T-helper 2 cell treated with Interferon-gamma antibody and Interleukin-4, amounts not matched to agents 100 ng/mL and 5 ng/mL, for 36 hours (primary cell): Measurements from ENCODE around the gene ZC3H6. TPM values are rescaled to one million over a fixed set of nuclear protein-coding genes. Genes with fewer than 3 reads are reported as not detected.
"Not testable (repeated sequence)": the region's sequence is repeated elsewhere in the genome, so short reads cannot be mapped to it uniquely, and the experiment has no call there.

Experiments
- intact Hi-C: fragments of 100-400 bp; cut with micrococcal nuclease; formaldehyde crosslinking; loops from one replicate; pipeline ENCODE4 v1.15.1; 2023
- total RNA-seq: library from RNA; stranded (reverse); gene quantifications from 2 replicates; pipeline ENCODE4 v1.2.3, GENCODE V29; 2022

The ZC3H6 gene
- total RNA-seq, 1 donor from 2014 or later: 8.6 TPM

- intact Hi-C loops: no loop called here
Measured at GRCh38 chr2:112322919-112323318, 47.5 kb downstream of the ZC3H6 start.

GRCh38 chr2:112332123-112332696 is 56.8 kb downstream of the ZC3H6 start:
- intact Hi-C loops: no loop called here

DNA sequence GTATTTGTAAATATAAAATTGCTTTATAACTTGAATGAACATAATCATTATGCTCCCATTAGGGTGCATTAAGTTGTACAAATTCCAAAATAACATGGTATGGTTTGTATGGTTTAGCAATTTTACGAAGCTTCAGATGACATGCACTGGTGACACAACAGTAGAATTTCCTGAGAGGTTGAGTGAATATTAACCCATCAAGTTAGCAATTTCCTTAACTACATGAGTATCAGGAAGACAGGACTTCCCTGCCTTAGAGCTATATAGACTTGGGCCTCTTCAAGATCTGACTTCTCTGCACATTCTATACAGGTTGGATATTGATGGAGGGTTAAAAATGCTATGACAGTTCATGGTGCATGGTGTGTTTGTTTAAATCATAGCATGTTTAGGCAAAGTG is 60.2 kb downstream of the ZC3H6 start:
- intact Hi-C loops: no loop called here

DNA sequence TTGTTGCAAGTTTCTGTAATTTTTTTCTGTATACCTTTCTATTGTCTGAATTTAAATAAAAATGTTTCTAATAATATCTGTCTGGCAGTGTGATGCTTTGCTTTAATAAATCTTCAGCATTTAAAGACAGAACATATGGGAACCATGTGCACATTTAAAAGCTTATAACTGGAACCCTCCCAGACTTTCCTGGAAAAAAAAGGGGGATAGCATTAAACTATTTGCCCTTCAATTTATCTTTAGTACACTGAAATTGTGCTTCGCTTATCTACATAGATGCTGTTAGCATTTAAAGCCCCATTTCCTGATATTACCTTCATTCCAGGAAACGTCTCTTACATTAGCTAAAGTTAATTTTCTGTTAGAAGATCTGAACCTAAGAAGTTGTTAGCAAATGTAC is 64.6 kb downstream of the ZC3H6 start:
- intact Hi-C loops: no loop called here

DNA sequence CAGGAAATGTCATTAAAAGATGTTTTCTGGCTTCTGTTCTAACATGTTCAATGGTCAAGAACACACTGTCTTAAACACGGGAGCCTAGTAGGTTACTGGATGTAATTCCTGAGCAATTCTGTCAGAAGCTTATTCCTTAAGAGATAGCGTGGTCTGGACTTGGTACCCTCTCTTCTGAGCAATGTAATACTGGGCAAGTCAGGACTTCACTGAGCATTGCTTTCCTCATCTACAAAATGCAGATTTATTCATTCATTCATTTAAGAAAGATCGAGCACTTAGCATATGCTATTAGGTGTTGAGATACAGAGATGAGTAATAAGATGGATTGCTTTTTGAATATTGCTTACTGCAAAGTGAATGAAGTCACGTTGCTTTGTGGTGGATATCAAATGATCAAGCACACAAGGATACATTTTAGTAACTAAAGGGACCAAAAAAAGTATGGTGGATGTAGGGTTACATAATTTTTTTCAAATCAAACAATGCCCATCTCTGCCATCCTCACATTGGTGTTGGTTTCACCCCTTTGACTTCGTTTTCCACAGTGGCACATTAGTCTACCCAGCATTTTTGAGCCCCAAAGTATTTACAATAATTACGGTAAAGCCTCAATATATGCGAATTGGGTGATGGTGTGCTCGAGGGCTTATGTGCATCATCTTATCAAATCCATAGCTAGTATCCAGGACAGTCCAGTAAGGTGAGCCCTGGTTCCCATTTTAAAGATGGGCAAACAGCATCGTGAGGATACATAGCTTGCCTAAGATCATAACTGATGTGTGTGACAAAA is 65.3 kb downstream of the ZC3H6 start:
- intact Hi-C loops: no loop called here

DNA sequence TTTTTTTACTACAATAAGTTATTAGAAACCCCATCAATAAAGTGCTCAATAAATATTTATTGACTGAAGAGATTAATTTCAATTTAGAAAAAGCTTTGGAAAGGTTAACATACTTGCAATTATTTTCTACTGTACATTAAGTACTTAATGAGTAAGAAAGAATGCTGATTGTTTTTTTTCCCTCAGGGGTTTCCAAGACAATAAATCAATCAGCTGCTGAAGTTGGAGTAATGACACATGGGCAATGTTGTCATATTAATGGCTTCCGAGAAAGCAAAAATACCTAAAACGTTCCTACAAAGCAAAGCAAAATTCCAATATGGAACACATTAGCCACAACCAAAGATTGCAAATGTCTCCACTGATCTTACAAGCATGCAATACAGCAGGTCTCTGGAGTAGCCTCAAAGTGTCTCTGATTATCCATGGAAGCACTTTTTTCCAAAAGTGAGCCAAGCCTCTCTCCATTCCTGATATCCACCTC is 66.7 kb downstream of the ZC3H6 start:
- intact Hi-C loops: no loop called here

- intact Hi-C loops: no loop called here
Measured at GRCh38 chr2:112343827-112344585, 68.6 kb downstream of the ZC3H6 start.

DNA sequence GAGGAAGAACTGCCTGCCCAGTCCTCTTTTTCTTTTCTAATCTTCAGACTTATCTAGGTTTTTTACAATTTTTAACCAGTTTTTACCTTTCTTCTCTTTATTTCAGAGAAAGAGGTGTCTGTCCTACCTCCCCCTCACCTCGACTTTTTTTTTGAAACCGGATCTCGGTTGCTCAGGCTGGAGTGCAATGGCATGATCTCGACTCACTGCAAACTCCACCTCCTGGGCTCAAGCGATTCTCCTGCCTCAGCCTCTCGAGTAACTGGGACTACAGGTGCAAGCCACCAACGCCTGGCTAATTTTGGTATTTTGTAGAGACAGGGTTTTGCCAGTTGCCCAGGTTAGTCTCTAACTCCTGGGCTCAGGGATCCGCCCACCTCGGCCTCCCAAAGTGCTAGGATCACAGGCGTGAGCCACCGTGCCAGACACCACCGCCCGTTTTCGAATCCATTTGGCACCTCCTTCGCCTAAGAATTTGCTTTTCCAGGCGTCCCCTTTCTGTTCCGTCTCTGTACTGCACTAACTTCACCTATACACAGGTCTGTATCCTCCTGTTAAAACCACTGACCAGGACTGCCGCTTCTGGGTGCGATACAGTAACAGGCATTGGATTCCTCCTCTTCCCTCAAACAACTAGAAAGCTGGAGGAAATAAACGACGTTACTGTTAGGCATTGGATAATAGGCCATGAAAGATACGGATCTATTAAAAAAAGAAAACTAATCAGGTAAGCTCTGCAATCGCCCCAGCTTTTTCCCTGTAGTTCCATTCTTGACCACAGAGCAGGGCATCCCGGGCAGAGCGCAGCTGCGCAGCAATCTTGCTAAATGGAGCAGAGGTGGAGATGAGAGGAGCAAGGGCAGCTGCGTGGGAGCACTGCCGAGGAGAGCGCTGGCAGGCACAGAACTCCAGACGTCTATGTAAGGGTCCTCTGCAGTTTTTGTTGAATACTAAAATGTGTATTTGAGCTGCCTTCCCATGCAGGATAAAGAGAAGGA is 69.9 kb downstream of the ZC3H6 start:
- intact Hi-C loops: no loop called here

DNA sequence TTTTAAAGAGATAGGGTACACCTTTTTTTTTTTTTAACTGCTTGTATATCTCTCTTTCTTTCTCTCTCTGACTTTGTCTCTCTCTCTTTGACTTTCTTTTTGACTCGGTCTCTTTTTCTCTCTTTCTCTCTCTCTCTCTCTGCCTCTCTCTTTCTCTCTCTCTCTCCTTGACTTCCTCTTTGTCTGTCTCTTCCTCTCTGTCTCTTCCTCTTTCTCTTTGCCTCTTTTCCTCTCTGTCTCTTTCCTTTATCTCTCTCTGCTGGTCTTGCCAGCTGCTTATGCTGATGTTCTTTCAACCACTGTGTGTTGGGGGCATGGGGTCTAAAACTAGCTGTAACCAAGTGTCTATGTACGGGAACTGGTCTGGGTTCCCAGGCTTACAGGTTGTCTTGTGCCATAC is 76.9 kb downstream of the ZC3H6 start:
- intact Hi-C loops: not testable (repeated sequence)

DNA sequence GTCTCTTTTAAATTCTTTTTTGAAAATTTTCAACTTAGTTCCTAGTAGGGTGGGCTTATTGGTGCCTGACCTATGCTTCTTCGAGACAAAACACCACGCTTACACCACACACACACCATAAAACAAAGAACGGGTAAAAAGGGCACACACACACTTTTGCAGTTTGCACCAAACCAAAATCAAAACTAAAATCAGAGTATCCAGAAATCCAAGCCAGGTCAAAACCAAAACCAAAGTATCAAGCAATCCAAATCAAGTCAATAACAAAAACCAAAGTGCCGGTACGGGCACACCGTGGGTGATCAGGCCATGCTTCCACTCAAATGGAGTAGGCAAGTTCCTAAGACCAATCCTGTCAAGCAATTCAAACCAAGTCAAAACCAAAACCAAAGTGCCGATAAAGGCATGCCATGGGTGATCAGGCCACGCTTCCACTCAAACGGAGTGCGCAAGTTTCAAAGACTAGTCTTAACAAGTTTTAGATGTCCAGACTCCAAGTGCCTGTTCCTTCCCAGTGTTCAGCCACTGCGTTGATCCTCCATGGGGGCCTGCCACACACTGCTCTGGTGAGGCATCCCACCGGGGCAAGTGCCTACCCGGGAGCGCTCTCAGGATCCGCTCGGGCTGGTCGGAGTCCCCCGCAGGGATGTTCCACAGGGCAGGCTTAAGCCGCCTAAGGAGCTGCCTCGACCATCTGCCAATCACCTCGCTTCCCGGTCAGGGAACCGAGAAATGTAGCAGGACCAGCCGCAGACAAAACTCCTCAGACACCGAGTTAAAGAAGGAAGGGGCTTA is 77.6 kb downstream of the ZC3H6 start:
- intact Hi-C loops: not testable (repeated sequence)

GRCh38 chr2:112354335-112354734 is 78.9 kb downstream of the ZC3H6 start:
- intact Hi-C loops: not testable (repeated sequence)

- intact Hi-C loops: not testable (repeated sequence)
Measured at GRCh38 chr2:112360055-112360454, 84.7 kb downstream of the ZC3H6 start.

Other genes starting within 250 kb of the ZC3H6 start
- gene TMEM87B, start 220.3 kb upstream of the ZC3H6 start, total RNA-seq: 17.5 and 18.3 TPM in 2 replicates
- gene FBLN7, start 137.2 kb upstream of the ZC3H6 start, total RNA-seq: 8.2 and 9.0 TPM in 2 replicates
- 24.3 and 25.7 TPM in 2 replicates for gene ZC3H8, start 20.6 kb upstream of the ZC3H6 start, total RNA-seq
- 7.4 and 7.9 TPM in 2 replicates for gene RGPD8, start 158.0 kb downstream of the ZC3H6 start, total RNA-seq
- 40.7 and 42.3 TPM in 2 replicates for gene TTL, start 206.6 kb downstream of the ZC3H6 start, total RNA-seq